Ishikawa (cell line): ENCODE results near the gene SLC2A6.

ENCODE experiments used
- CEBPB ChIP-seq: IDR thresholded peaks from 2 replicates; pipeline ENCODE4 v1.6.1; 2012
- CREB1 ChIP-seq: IDR thresholded peaks from 2 replicates; pipeline ENCODE4 v1.6.1; 2012; ENCODE audit warnings: low read depth
- EGR1 ChIP-seq: IDR thresholded peaks from 2 replicates; pipeline ENCODE4 v1.6.1; 2012
- EP300 ChIP-seq: IDR thresholded peaks from 2 replicates; pipeline ENCODE4 v1.6.1; 2012; ENCODE audit warnings: borderline replicate concordance
- FOXM1 ChIP-seq: IDR thresholded peaks from 2 replicates; pipeline ENCODE4 v1.6.1; 2012; ENCODE audit warnings: low read depth, borderline replicate concordance
- MAX ChIP-seq: IDR thresholded peaks from 2 replicates; pipeline ENCODE4 v1.6.1; 2012
- NFIC ChIP-seq: IDR thresholded peaks from 2 replicates; pipeline ENCODE4 v1.6.1; 2012
- RAD21 ChIP-seq: IDR thresholded peaks from 2 replicates; pipeline ENCODE4 v1.6.1; 2012; ENCODE audit warnings: low read depth
- TAF1 ChIP-seq: IDR thresholded peaks from 2 replicates; pipeline ENCODE4 v1.6.1; 2012; ENCODE audit warnings: low read depth, mild to moderate bottlenecking
- TCF12 ChIP-seq: IDR thresholded peaks from 2 replicates; pipeline ENCODE4 v1.6.1; 2012; ENCODE audit warnings: low read depth
- TEAD4 ChIP-seq: IDR thresholded peaks from 2 replicates; pipeline ENCODE4 v1.6.1; 2012
- YY1 ChIP-seq: IDR thresholded peaks from 2 replicates; pipeline ENCODE4 v1.6.1; 2012; ENCODE audit warnings: low read depth
- ZBTB7A ChIP-seq: IDR thresholded peaks from 2 replicates; pipeline ENCODE4 v1.6.1; 2012; ENCODE audit warnings: low read depth
- TF ChIP-seq, protein P1 (sequence below): IDR thresholded peaks from 2 replicates; pipeline ENCODE4 v1.6.1; 2012; ENCODE audit warnings: low read depth, mild to moderate bottlenecking
- TF ChIP-seq, protein P2 (sequence below): IDR thresholded peaks from 2 replicates; pipeline ENCODE4 v1.6.1; 2012

Gene SLC2A6

DNA sequence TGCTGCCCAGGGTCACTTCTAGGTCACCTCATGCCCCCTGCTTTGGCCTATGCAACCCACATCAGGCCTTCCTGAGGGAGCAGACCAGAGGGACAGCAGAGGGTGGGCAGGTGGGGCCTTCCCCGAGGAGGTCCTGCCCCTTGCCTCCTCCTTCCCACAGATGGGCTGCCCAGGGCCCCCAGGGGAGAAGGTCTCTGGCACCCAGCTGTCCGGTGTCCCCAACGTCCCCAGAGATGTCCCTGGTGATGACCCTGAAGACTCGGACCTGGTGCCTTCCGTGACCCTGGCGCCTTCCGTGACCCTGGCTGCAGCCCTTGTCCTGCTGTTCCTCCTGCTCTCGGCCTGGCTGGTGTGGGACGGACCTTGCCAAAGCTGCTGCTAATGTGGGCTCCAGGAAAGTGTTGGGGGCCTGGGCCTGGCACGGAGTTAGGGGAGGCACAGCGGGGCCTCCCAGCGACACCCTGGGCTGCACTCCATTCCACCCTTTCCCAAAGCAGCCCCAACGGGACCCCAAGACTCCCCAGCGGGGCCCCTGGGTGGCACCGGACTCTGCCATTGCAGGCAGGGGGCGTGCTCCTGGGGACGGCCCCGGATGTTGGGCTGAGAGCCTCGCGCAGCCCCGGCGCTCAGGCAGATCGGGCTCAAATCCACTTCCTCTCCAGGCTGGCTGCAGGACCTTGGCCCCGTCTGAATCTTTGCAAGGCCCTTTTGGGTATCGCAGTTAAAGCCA, 6.8 kb upstream of the SLC2A6 start:
- TF ChIP-seq, protein P1, sequence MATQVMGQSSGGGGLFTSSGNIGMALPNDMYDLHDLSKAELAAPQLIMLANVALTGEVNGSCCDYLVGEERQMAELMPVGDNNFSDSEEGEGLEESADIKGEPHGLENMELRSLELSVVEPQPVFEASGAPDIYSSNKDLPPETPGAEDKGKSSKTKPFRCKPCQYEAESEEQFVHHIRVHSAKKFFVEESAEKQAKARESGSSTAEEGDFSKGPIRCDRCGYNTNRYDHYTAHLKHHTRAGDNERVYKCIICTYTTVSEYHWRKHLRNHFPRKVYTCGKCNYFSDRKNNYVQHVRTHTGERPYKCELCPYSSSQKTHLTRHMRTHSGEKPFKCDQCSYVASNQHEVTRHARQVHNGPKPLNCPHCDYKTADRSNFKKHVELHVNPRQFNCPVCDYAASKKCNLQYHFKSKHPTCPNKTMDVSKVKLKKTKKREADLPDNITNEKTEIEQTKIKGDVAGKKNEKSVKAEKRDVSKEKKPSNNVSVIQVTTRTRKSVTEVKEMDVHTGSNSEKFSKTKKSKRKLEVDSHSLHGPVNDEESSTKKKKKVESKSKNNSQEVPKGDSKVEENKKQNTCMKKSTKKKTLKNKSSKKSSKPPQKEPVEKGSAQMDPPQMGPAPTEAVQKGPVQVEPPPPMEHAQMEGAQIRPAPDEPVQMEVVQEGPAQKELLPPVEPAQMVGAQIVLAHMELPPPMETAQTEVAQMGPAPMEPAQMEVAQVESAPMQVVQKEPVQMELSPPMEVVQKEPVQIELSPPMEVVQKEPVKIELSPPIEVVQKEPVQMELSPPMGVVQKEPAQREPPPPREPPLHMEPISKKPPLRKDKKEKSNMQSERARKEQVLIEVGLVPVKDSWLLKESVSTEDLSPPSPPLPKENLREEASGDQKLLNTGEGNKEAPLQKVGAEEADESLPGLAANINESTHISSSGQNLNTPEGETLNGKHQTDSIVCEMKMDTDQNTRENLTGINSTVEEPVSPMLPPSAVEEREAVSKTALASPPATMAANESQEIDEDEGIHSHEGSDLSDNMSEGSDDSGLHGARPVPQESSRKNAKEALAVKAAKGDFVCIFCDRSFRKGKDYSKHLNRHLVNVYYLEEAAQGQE: no peak
- TF ChIP-seq TAF1 (no peak), NFIC (no peak), TEAD4 (no peak), YY1 (no peak), MAX (no peak), RAD21 (no peak), EGR1 (no peak), ZBTB7A (no peak), FOXM1 (no peak), TCF12 (no peak), CREB1 (no peak), CEBPB (no peak), EP300 (no peak)
- TF ChIP-seq, protein P2, sequence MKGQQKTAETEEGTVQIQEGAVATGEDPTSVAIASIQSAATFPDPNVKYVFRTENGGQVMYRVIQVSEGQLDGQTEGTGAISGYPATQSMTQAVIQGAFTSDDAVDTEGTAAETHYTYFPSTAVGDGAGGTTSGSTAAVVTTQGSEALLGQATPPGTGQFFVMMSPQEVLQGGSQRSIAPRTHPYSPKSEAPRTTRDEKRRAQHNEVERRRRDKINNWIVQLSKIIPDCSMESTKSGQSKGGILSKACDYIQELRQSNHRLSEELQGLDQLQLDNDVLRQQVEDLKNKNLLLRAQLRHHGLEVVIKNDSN: no peak

DNA sequence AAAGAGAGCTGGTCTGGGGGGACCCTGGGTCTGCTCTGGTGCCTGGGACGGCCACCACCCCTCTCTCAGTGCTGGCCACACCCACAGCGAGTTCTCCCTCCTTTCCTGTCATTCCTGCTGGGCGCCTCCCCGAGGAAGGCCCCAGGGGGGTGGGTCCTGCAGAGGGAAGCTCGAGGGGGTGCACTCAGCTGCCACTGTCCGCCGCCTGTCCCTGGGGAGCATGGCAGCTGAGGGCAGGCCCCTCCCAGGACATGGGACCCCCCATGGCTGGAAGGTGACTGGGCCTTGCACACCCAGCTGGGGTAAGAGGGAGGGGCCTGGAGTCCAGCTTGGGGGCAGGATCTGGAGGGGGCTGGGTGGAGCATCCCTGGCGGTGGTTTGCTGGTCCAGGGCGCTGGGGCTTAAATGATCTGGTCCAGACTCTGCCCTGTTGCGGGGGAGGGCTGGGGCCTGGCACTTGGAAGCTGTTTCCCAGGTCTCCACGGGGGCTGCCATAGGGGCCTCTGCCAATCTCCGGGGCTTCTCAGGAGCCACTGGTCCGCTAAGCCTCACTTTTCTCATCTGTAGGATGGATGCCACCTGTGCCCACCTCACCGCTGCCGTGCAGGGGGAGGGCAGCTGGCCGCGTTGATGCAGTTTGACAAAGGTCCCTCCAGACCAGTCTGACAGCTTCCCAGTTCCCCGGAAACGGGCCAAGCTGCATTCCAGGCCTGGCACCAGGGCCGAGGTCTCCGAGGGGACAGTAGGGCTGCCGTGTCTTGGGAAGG, 6.0 kb upstream of the SLC2A6 start:
- TF ChIP-seq TEAD4: peak; percentile 81
- TF ChIP-seq MAX: no peak
- TF ChIP-seq NFIC: peak; percentile 36; the same call in 1 of the 2 replicates
- TF ChIP-seq EGR1: no peak

DNA sequence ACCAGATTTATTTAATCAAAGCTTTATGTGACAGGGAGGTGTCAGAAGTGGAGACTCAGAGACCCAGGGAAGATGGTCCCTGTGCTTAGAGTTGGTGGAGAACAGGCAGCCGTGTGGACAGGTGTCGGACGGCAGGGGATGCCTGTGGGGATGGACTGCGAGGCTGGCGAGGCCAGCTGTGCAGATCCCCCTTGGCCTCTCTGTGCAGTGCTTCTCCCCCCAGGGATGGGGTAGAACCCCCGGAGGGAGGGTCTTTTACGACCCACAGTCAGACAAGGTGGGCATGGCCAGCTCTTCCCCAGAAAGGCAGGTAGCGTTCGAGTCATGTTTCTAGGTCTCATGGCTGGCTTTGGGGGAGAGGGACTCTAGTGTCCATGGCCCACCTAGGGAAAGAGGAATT, 4.7 kb upstream of the SLC2A6 start:
- no peak for TF ChIP-seq TAF1
- TF ChIP-seq MAX: no peak
- TF ChIP-seq CEBPB: no peak
- no peak for TF ChIP-seq EP300
- TF ChIP-seq FOXM1: no peak
- no peak for TF ChIP-seq CREB1
- no peak for TF ChIP-seq NFIC

GRCh38 chr9:133477992-133478850, 678 bp downstream of the SLC2A6 start:
- peak; percentile 5; the same call in 1 of the 2 replicates for TF ChIP-seq EP300
- TF ChIP-seq, protein P2: no peak

- TF ChIP-seq, protein P2: no peak
- TF ChIP-seq, protein P1: no peak
- TF ChIP-seq YY1 (no peak), FOXM1 (no peak), ZBTB7A (no peak), MAX (no peak), CEBPB (no peak), CREB1 (no peak), NFIC (no peak), RAD21 (no peak), TAF1 (no peak), EP300 (no peak), TEAD4 (no peak), EGR1 (no peak), TCF12 (no peak)
Observed at GRCh38 chr9:133477461-133477860, 1.4 kb downstream of the SLC2A6 start.
